Measurements from ENCODE around the gene SCFD2.
"Not testable (repeated sequence)": the region's sequence is repeated elsewhere in the genome, so short reads cannot be mapped to it uniquely, and the experiment has no call there.

SCFD2 gene

DNA sequence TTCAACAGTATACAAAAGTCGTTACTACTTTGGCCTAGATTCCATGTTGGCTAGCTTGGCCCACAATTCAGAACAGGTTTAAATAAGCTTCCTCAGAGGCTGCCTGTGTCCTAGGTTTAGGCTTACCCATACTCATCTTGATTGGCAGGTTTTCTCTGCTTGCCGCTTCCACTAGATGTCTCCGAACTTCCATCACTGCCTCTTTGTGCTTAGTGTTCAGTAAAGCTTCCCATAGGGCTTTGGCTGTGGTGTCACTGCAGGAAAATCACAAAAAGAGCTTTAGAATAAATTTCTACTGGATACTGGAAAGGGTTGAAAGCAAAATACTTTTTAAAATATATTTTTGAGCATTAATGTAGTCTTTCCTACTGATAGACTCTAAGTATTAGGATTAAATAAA lies 52.4 kb downstream of the SCFD2 start:
- 39 to 50% methylated on average over 2 to 3 of the region's 3 CpGs for WGBS, 2 experiments
- no peak overlapping the region for H3K4me3 ChIP-seq (ENCODE audit: insufficient read depth, low read depth, low read length)
- H3K36me3 ChIP-seq (ENCODE audit: control insufficient read depth, insufficient read depth, low read length): no peaks in the 10 kb centered on the region
- H3K4me1 ChIP-seq (ENCODE audit: control insufficient read depth, insufficient read depth, low read length): no peaks in the 10 kb centered on the region
- no peak overlapping the region for H3K27ac ChIP-seq (ENCODE audit: insufficient read depth, low read depth, low read length, poor library complexity, severe bottlenecking)
- H3K9me3 ChIP-seq (ENCODE audit: control insufficient read depth, low read length): no peaks in the 10 kb centered on the region
- no peaks in the 10 kb centered on the region for H3K27me3 ChIP-seq (ENCODE audit: control insufficient read depth, insufficient read depth, low read length, poor library complexity, severe bottlenecking)

DNA sequence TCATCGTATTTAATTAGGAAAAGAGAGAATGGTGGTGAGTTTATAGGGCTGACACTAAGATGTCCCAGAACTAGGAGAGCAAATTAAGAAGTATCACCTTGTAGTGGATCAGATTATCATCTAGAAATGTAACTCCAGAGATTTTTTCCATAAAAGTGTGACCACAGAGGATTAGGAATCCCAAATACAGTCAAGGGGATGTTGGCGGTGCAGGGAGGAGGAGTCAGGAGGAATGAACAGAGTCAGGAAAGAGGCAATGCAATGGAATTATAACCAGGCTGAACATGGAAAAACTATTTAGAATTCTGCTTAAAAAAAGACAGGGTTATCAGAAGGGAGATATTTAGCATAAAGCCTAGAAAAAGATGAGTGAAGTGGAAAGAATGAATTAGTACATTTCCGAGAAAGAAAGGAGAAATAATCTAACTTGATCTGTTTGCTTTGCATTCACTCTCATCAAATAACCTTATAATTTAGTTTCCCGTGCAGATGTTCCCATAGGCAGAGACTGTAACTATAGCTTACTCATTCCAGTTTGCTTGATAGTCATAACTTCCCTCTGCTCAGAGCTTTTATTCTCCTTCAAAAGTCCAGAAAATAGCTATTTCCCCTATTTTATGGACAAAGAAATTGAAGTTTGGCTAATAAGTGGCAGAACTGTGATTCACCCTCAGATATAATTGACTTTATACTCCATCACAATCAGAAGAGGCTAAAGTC lies 56.4 kb downstream of the SCFD2 start:
- Histone ChIP-seq H3K27ac (ENCODE audit: insufficient read depth, low read depth, low read length, poor library complexity, severe bottlenecking) (no peak overlapping the region), H3K27me3 (ENCODE audit: control insufficient read depth, insufficient read depth, low read length, poor library complexity, severe bottlenecking) (no peaks in the 10 kb centered on the region)
- 93 to 95% methylated on average over 4 of the region's 4 CpGs for WGBS, 2 experiments

DNA sequence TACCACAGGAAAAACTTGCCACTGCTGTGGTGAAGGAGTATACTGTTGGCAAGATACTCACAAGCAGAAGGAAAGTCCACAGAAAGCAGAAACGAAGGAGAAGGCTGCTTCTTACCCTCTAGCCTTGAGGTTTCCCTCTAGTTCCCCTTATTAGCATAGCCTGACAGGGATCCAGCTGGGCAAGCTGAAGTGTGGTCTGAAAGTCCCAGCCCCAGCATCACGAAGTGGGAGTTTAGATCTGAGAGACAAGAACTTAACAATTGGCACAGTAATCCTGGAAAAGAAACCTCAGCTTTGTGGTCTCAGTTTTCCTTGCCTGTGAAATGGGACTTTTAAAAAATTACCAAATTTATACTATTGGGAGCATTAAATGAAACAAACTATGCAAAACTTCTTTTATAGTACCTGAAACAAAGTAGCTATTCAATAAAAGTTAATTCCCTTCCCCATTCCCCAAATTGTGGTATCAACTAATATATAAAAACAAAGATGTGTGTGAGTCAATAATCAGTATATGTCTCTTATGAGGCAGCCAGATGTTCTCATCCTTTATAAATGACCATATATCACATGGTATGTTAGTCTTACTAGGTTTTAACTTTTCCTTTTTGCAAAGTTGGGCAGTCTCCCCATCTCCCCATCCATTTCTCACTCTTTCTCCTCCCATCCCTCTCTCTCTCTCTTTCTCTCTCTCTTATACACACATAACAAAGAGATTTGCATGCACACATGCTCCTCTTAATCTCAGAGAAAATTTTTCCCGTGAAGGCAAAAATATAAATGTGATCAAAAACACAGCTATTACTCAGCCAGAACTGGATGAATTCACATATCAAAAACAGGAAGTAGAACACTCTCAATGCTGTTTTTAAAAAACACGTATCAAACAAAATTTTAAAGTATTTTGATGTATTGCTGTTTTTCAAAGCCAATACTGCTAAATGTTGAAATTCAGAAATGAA lies 57.8 kb downstream of the SCFD2 start:
- Histone ChIP-seq H3K4me1 (ENCODE audit: control insufficient read depth, insufficient read depth, low read length) (no peaks in the 10 kb centered on the region), H3K27ac (ENCODE audit: insufficient read depth, low read depth, low read length, poor library complexity, severe bottlenecking) (no peak overlapping the region), H3K27me3 (ENCODE audit: control insufficient read depth, insufficient read depth, low read length, poor library complexity, severe bottlenecking) (no peaks in the 10 kb centered on the region), H3K4me3 (ENCODE audit: insufficient read depth, low read depth, low read length) (no peak overlapping the region), H3K9me3 (ENCODE audit: control insufficient read depth, low read length) (no peaks in the 10 kb centered on the region), H3K36me3 (ENCODE audit: control insufficient read depth, insufficient read depth, low read length) (no peaks in the 10 kb centered on the region)
- 59 to 68% methylated on average over 4 of the region's 4 CpGs for WGBS, 2 experiments

More for the DNA sequence above, 56.4 kb downstream of the SCFD2 start:
- Histone ChIP-seq H3K4me1 (ENCODE audit: control insufficient read depth, insufficient read depth, low read length) (no peaks in the 10 kb centered on the region), H3K36me3 (ENCODE audit: control insufficient read depth, insufficient read depth, low read length) (no peaks in the 10 kb centered on the region), H3K4me3 (ENCODE audit: insufficient read depth, low read depth, low read length) (no peak overlapping the region), H3K9me3 (ENCODE audit: control insufficient read depth, low read length) (no peaks in the 10 kb centered on the region)

DNA sequence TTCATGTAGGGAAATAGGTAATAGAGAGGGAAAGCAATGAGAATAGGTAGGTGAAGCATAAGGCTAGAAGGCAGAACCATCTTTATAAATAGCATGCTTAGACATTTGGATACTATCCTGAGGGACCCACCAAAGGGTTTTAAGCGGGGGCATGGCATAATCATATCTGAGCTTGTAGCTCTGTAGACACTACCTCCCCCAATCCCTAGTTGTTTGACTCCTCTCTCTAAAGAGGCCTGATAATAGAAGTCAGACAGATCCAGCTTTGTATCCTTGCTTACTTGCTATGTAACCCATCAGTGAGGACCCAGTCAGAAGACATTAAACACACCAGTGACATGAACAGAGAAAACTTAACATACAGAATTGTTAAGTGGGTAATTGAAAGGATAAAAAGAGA lies 58.7 kb downstream of the SCFD2 start:
- H3K27ac ChIP-seq (ENCODE audit: insufficient read depth, low read depth, low read length, poor library complexity, severe bottlenecking): no peak overlapping the region
- no peak overlapping the region for H3K4me3 ChIP-seq (ENCODE audit: insufficient read depth, low read depth, low read length)
- H3K27me3 ChIP-seq (ENCODE audit: control insufficient read depth, insufficient read depth, low read length, poor library complexity, severe bottlenecking): no peaks in the 10 kb centered on the region
- 94 to 100% methylated on average over 1 of the region's 1 CpG for WGBS, 2 experiments
- no peaks in the 10 kb centered on the region for H3K36me3 ChIP-seq (ENCODE audit: control insufficient read depth, insufficient read depth, low read length)
- H3K4me1 ChIP-seq (ENCODE audit: control insufficient read depth, insufficient read depth, low read length): no peaks in the 10 kb centered on the region
- no peaks in the 10 kb centered on the region for H3K9me3 ChIP-seq (ENCODE audit: control insufficient read depth, low read length)

DNA sequence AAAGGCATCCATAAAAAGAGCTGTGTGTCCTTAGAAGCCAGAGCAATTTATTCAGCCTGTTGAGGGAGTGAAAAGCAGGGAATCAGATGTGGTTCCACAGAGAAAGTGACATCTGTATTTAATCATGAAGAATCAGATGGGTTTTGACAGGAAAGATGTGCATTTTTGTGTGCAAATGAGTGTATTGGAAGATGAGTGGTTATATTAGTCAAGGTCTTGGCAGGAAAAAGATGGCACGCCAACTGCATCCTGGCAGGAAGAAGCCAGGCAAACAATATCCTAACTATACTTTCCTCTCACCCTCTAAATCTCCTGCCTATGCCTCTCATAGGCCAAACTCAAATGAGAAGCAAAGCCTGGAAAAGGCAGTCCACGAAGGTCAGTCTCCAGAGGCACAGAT lies 59.1 kb downstream of the SCFD2 start:
- no peaks in the 10 kb centered on the region for H3K4me1 ChIP-seq (ENCODE audit: control insufficient read depth, insufficient read depth, low read length)
- no peak overlapping the region for H3K4me3 ChIP-seq (ENCODE audit: insufficient read depth, low read depth, low read length)
- no peaks in the 10 kb centered on the region for H3K9me3 ChIP-seq (ENCODE audit: control insufficient read depth, low read length)
- no peaks in the 10 kb centered on the region for H3K27me3 ChIP-seq (ENCODE audit: control insufficient read depth, insufficient read depth, low read length, poor library complexity, severe bottlenecking)
- 88 to 91% methylated on average over 2 of the region's 2 CpGs for WGBS, 2 experiments
- no peaks in the 10 kb centered on the region for H3K36me3 ChIP-seq (ENCODE audit: control insufficient read depth, insufficient read depth, low read length)
- H3K27ac ChIP-seq (ENCODE audit: insufficient read depth, low read depth, low read length, poor library complexity, severe bottlenecking): no peak overlapping the region

DNA sequence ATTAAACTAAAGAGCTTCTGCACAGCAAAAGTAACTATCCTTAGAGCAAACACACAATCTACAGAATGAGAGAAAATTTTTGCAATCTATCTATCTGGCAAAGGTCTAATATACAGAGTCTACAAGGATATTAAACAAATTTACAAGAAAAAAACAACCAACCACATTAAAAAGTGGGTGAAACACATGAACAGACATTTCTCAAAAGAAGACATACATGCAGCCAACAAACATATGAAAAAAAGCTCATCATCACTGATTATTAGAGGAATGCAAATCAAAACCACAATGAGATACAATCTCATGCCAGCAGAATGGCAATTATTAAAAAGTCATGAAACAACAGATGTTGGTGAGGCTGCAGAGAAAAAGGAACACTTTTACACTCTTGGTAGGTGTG lies 73.7 kb downstream of the SCFD2 start:
- not testable (repeated sequence) for H3K36me3 ChIP-seq (ENCODE audit: control insufficient read depth, insufficient read depth, low read length); H3K27ac ChIP-seq (ENCODE audit: insufficient read depth, low read depth, low read length, poor library complexity, severe bottlenecking); H3K4me3 ChIP-seq (ENCODE audit: insufficient read depth, low read depth, low read length); H3K9me3 ChIP-seq (ENCODE audit: control insufficient read depth, low read length); H3K27me3 ChIP-seq (ENCODE audit: control insufficient read depth, insufficient read depth, low read length, poor library complexity, severe bottlenecking); H3K4me1 ChIP-seq (ENCODE audit: control insufficient read depth, insufficient read depth, low read length)

DNA sequence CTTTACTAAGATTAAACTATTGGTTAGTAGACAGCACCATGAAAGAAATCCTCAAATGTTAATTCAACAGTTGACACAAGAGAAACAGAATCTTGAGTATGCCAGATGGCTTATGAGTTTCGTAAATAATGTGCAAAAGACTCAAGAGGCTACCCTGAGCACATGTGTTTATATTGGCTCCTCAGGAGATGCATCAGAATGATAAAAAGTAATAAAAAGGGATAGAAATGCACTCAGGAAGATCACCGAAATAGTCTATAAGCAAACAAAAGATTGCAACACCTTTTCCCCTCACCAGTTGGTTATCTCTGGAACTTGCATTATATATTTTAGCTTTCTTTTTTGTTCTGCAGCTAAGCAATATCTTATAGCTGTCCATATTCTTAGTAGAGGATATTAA lies 84.4 kb downstream of the SCFD2 start:
- Histone ChIP-seq H3K4me1 (ENCODE audit: control insufficient read depth, insufficient read depth, low read length) (no peaks in the 10 kb centered on the region), H3K27ac (ENCODE audit: insufficient read depth, low read depth, low read length, poor library complexity, severe bottlenecking) (no peak overlapping the region), H3K36me3 (ENCODE audit: control insufficient read depth, insufficient read depth, low read length) (no peaks in the 10 kb centered on the region), H3K27me3 (ENCODE audit: control insufficient read depth, insufficient read depth, low read length, poor library complexity, severe bottlenecking) (no peaks in the 10 kb centered on the region), H3K9me3 (ENCODE audit: control insufficient read depth, low read length) (no peaks in the 10 kb centered on the region), H3K4me3 (ENCODE audit: insufficient read depth, low read depth, low read length) (no peak overlapping the region)
- 91 to 97% methylated on average over 1 to 2 of the region's 2 CpGs for WGBS, 2 experiments

DNA sequence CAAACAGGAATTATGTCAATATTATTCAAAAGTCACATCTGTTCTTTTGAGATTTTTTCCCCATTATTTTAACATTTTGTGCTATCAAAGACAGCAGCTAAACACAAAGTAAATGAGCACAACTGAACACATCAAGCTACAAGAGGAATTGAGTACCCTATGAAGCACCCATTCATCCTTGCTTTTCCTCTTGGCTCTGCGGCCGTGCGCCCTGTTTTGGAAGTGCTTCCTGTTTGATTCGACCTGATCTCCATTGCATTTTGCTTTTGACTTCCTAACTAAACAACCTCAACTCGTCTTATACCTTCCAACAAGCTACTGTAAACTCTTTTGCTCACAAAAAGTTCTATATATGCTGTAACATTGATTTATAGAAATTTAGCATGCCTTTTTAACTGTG lies 85.0 kb downstream of the SCFD2 start:
- Histone ChIP-seq H3K4me3 (ENCODE audit: insufficient read depth, low read depth, low read length) (no peak overlapping the region), H3K27me3 (ENCODE audit: control insufficient read depth, insufficient read depth, low read length, poor library complexity, severe bottlenecking) (no peaks in the 10 kb centered on the region), H3K36me3 (ENCODE audit: control insufficient read depth, insufficient read depth, low read length) (no peaks in the 10 kb centered on the region), H3K9me3 (ENCODE audit: control insufficient read depth, low read length) (no peaks in the 10 kb centered on the region), H3K4me1 (ENCODE audit: control insufficient read depth, insufficient read depth, low read length) (no peaks in the 10 kb centered on the region), H3K27ac (ENCODE audit: insufficient read depth, low read depth, low read length, poor library complexity, severe bottlenecking) (no peak overlapping the region)
- 81 to 88% methylated on average over 5 of the region's 5 CpGs for WGBS, 2 experiments

DNA sequence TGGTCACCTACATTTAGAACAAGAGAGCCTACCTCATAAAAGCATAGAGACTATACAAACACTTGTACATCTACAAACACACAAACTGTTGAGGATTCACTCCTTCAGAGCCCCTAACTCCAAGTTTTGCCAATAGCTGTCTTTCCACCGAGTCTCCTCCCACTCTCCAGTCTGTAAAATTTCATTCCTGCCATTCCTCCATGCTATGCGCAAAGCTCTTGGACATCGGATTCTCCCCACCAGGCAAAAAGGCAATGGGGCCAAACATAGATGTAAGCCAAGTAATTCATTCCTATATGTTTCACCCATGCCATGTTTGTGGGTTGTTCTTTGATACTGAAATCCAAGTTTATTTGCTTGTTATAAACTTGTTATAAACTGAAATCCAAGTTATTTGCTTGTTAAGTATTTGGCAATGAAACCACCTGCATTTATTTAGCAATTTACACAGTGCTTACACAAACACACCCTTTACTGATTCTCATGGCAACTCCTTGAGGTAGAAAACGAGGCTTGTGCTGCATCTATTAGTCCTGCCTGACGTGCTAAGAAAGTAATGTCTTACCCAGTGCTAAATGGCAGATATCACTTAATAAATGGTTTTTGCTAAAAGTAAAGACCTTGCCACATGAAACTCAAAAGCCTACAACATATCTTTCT lies 91.1 kb downstream of the SCFD2 start:
- Histone ChIP-seq H3K9me3 (ENCODE audit: control insufficient read depth, low read length) (no peaks in the 10 kb centered on the region), H3K4me3 (ENCODE audit: insufficient read depth, low read depth, low read length) (no peak overlapping the region)
- WGBS, 2 experiments: 94 to 96% methylated on average over 5 of the region's 5 CpGs

DNA sequence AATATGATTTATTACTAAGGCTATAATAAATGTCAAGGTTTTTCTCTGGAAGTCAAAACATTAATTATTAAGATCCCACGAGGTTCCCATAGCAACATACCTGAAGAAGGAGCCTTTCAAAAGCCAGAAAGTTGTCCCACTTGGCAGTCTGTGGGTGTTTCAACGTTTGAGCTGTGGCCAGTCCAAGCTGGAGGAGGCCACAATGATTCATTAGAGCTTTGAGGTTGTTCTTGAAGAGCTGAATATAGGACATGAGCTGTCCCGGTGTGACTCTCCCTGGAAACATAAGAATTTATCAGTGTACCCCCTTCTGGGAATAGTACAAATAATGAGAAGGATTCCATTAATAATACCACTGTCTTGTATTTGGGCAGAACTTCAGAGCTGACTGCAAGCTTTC lies 92.1 kb downstream of the SCFD2 start:
- WGBS, 2 experiments: 81 to 87% methylated on average over 3 of the region's 3 CpGs
- no peaks in the 10 kb centered on the region for H3K9me3 ChIP-seq (ENCODE audit: control insufficient read depth, low read length)

More for the DNA sequence above, 91.1 kb downstream of the SCFD2 start:
- no peaks in the 10 kb centered on the region for H3K36me3 ChIP-seq (ENCODE audit: control insufficient read depth, insufficient read depth, low read length)
- no peaks in the 10 kb centered on the region for H3K4me1 ChIP-seq (ENCODE audit: control insufficient read depth, insufficient read depth, low read length)
- H3K27me3 ChIP-seq (ENCODE audit: control insufficient read depth, insufficient read depth, low read length, poor library complexity, severe bottlenecking): no peaks in the 10 kb centered on the region
- no peak overlapping the region for H3K27ac ChIP-seq (ENCODE audit: insufficient read depth, low read depth, low read length, poor library complexity, severe bottlenecking)

More for the DNA sequence above, 92.1 kb downstream of the SCFD2 start:
- Histone ChIP-seq H3K4me1 (ENCODE audit: control insufficient read depth, insufficient read depth, low read length) (no peaks in the 10 kb centered on the region), H3K4me3 (ENCODE audit: insufficient read depth, low read depth, low read length) (no peak overlapping the region), H3K27ac (ENCODE audit: insufficient read depth, low read depth, low read length, poor library complexity, severe bottlenecking) (no peak overlapping the region), H3K36me3 (ENCODE audit: control insufficient read depth, insufficient read depth, low read length) (no peaks in the 10 kb centered on the region), H3K27me3 (ENCODE audit: control insufficient read depth, insufficient read depth, low read length, poor library complexity, severe bottlenecking) (no peaks in the 10 kb centered on the region)
